Kidney epithelial cell (primary cell): ENCODE results near the gene RETSAT. TPM values are rescaled to one million over a fixed set of nuclear protein-coding genes. Genes with fewer than 3 reads are reported as not detected.

ENCODE experiments used
- DNase-seq: peaks from one replicate; pipeline ENCODE4 v3.0.0-alpha.2; 2010; ENCODE audit warnings: low read depth
- H3K27me3 ChIP-seq: 2 replicates; pipeline ENCODE4 v1.6.0; 2011; ENCODE audit warnings: low read length; ENCODE audit not compliant: control insufficient read depth, insufficient read depth
- H3K36me3 ChIP-seq: 2 replicates; pipeline ENCODE4 v1.5.1; 2011; ENCODE audit warnings: low read length; ENCODE audit not compliant: control insufficient read depth, insufficient read depth
- H3K4me3 ChIP-seq: 2 replicates; pipeline ENCODE4 v1.5.1; 2011; ENCODE audit warnings: low read depth, mild to moderate bottlenecking, control low read depth, low read length
- total RNA-seq: library from RNA; depleted of rRNA; stranded (reverse); fragments of >200 nt; gene quantifications from 2 replicates; pipeline ENCODE4 v1.2.3, GENCODE V29; 2015
- TF ChIP-seq, protein P1 (sequence below): IDR thresholded peaks from 2 replicates; pipeline ENCODE4 v1.5.1; 2011; ENCODE audit warnings: mild to moderate bottlenecking, moderate library complexity, low read length, control low read depth, inconsistent platforms; ENCODE audit not compliant: insufficient read depth, poor library complexity, severe bottlenecking

RETSAT gene
- total RNA-seq, 1 donor from 2014 or later, result 29.6 TPM

DNA sequence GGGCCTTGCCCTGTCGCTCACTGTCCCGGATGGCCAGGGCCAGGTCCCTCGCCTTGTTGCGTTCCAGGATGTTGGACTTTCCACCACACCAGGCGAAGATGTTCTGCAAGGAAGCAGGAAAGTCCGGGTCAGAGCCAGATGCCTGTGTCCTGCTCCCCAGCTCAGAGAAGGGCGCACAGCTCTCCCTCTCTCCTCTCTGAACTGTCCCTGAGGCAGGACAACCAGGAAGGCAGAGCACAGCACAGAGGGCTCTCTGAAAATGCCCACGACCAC lies 44.8 kb upstream of the RETSAT start:
- no peak for DNase-seq
- H3K27me3 ChIP-seq, result no peaks in the 10 kb centered on the region
- TF ChIP-seq, protein P1, sequence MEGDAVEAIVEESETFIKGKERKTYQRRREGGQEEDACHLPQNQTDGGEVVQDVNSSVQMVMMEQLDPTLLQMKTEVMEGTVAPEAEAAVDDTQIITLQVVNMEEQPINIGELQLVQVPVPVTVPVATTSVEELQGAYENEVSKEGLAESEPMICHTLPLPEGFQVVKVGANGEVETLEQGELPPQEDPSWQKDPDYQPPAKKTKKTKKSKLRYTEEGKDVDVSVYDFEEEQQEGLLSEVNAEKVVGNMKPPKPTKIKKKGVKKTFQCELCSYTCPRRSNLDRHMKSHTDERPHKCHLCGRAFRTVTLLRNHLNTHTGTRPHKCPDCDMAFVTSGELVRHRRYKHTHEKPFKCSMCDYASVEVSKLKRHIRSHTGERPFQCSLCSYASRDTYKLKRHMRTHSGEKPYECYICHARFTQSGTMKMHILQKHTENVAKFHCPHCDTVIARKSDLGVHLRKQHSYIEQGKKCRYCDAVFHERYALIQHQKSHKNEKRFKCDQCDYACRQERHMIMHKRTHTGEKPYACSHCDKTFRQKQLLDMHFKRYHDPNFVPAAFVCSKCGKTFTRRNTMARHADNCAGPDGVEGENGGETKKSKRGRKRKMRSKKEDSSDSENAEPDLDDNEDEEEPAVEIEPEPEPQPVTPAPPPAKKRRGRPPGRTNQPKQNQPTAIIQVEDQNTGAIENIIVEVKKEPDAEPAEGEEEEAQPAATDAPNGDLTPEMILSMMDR, result no peak
- H3K4me3 ChIP-seq, result no peak overlapping the region
- no peaks in the 10 kb centered on the region for H3K36me3 ChIP-seq

DNA sequence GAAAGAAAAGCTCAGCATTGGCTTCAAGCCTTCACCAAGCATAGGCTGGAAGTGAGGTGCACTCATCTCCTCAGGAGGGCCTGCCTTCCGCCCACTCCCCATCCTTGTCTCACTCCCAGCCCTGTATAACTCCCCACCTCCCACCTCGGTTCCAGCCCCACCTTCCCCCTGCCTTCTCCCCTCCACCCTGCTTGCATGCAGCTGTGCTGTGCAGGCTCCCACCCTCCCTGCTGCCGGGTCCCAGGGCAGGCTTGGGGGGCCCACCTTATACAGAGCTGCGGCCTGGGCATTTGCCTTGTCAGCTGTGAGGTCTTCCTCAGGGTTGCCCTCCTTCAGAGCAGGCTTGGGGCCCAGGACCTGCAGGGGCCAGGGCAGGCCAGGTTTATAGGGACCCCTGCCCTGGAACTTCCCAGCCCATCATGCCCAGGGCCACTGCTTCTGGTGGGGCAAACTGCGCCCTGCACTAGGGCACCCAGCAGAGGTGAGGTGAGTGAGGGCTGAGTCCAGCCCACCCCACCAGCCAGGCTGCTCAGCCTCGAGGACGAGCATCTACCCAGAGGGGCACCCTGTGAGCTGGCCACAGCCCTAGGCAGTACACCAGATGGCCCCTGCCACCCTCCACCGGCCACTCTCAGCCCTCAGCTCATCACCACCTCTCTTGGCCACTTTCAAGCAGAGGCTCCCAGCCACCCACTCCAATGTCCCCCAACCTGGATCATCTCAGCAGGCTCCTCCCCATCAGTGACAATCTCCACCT lies 44.3 kb upstream of the RETSAT start:
- no peak overlapping the region for H3K4me3 ChIP-seq
- no peak for DNase-seq
- TF ChIP-seq, protein P1, result no peak
- no peaks in the 10 kb centered on the region for H3K36me3 ChIP-seq
- H3K27me3 ChIP-seq, result no peaks in the 10 kb centered on the region

DNA sequence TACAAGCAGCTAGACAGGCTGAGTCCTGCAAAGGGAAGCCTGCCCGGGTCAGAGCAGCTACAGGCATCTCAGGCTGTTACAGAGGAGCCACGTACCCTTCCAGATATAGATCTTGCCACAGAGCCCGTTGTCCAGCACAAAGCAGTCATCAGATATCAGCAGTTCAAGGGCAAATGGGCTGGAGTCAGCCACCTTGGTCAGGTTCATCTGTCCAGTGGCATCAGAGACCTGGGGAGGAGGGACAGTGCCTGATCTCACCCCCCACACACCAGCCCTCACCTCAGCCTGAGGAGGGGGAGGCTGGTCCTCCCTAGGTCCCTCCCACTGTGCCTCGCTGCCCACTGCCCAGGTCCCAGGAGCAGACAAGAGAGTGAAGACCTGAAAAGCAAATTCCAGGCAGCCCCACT lies 43.6 kb upstream of the RETSAT start:
- TF ChIP-seq, protein P1, result no peak
- H3K27me3 ChIP-seq, result no peaks in the 10 kb centered on the region
- no peak for DNase-seq
- no peaks in the 10 kb centered on the region for H3K36me3 ChIP-seq
- H3K4me3 ChIP-seq, result no peak overlapping the region

DNA sequence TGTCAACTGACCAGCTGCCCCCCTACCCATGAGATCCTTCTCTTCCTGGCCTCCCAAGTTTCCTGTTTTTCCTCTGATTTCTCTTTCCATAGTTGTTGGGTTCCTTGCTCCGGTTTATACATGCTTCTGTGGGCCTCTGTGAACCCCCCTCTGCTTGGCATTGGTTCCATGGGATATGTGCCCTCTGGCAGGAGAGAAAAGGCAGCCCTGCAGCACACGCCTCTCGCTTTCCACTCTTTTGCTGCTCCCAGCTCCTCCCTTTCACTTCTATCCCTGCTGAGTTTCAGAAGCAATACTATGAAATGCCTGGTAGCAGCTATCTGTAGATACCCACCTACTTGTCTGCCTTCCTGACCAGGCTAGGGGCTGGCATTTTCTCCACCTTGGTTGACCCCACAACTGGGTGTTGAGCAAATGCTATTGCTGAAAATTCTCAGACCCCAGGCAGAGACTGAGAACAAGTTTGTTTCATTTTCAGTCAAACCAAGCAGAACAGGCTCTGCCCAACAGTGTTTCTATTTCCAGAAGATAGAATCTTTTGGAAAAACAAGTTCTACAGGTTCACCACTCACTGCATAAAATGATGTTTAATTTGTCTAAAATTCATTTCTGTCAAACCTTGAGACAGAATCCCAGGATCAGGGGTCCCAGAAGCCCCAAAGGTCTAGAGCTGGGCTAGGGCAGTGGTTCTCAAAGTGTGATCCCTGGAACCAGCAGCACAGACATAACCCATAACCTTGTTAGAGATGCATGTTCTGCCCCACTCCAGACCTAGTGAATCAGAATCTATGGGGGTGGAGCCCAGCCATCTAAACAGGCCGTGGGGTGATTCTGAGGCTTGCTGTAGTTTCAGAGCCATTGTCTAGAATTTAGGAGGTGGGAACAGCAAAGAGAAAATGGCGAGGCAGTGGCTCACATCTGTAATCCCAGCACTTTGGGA lies 42.5 kb upstream of the RETSAT start:
- no peak for DNase-seq
- no peaks in the 10 kb centered on the region for H3K27me3 ChIP-seq
- H3K36me3 ChIP-seq, result no peaks in the 10 kb centered on the region
- TF ChIP-seq, protein P1, result no peak
- H3K4me3 ChIP-seq, result no peak overlapping the region

DNA sequence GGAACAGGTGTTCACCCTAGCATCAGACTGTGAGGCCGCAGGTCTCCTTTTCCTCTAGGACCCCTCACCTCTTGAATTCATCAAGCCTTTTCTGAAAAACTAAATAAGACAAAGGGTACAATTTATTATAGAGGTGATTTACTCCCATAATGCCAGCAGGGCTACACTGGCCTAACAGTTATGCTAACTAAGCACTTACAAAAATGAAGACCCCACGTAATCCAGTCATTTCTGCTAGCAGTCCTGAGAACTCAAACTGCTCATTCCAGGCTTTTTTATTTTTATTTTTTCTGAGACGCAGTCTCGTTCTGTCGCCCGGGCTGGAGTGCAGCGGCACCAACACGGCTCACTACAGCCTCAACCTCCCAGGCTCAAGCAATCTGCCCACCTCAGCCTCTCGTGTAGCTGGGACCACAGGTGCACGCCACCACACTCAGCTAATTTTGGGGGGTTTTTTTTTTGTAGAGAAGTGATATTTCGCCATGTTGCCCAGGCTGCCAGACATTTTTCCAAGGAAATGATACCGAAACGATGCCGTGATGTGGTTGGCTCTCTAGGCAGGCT lies 41.7 kb upstream of the RETSAT start:
- H3K36me3 ChIP-seq, result no peaks in the 10 kb centered on the region
- H3K4me3 ChIP-seq, result no peak overlapping the region
- no peak for DNase-seq
- H3K27me3 ChIP-seq, result no peaks in the 10 kb centered on the region
- TF ChIP-seq, protein P1, result no peak
